Smooth muscle cell (in vitro differentiated cells): Measurements from ENCODE around the gene ATP6V1D. TPM values are rescaled to one million over a fixed set of nuclear protein-coding genes. Genes with fewer than 3 reads are reported as not detected.
A peak's percentile ranks its signal among the peaks of the same experiment; 100 is the strongest.

ENCODE experiments used
- DNase-seq: peaks from one replicate; lab custom pipeline; 2025; ENCODE audit not compliant: unreplicated experiment; lab: John Stamatoyannopoulos, UW
- H2AFZ ChIP-seq: fragments of 200-600 bp; sonication (generic); 2 replicates; pipeline ENCODE4 v1.6.0; 2016; ENCODE audit warnings: antibody characterized with exemption, low read depth, mild to moderate bottlenecking
- H3F3A ChIP-seq: fragments of 200-600 bp; sonication (generic); 2 replicates; pipeline ENCODE4 v1.6.0; 2017; ENCODE audit warnings: antibody characterized with exemption, low read depth
- H3K27ac ChIP-seq: fragments of 200-600 bp; sonication (generic); 2 replicates; pipeline ENCODE4 v1.5.1; 2016; ENCODE audit warnings: low read depth, mild to moderate bottlenecking
- H3K27me3 ChIP-seq: fragments of 200-600 bp; sonication (generic); 2 replicates; pipeline ENCODE4 v1.6.1; 2016; ENCODE audit warnings: low read depth, mild to moderate bottlenecking
- H3K36me3 ChIP-seq: fragments of 200-600 bp; sonication (generic); 2 replicates; pipeline ENCODE4 v1.5.1; 2016; ENCODE audit warnings: low read depth
- H3K4me1 ChIP-seq: fragments of 200-600 bp; sonication (generic); 2 replicates; pipeline ENCODE4 v1.5.1; 2016; ENCODE audit warnings: low read depth
- H3K4me2 ChIP-seq: fragments of 200-600 bp; sonication (generic); 2 replicates; pipeline ENCODE4 v1.6.0; 2016; ENCODE audit warnings: mild to moderate bottlenecking
- H3K4me3 ChIP-seq: fragments of 200-600 bp; sonication (generic); 2 replicates; pipeline ENCODE4 v1.5.1; 2016; ENCODE audit warnings: mild to moderate bottlenecking
- H3K79me2 ChIP-seq: fragments of 200-600 bp; sonication (generic); 2 replicates; pipeline ENCODE4 v1.6.0; 2016; ENCODE audit warnings: low read depth, mild to moderate bottlenecking
- H3K9ac ChIP-seq: fragments of 200-600 bp; sonication (generic); 2 replicates; pipeline ENCODE4 v1.6.0; 2016; ENCODE audit warnings: low read depth
- H3K9me3 ChIP-seq: fragments of 200-600 bp; sonication (generic); replicated peaks from 2 replicates; pipeline ENCODE4 v1.5.1; 2016; ENCODE audit warnings: low read depth
- H4K20me1 ChIP-seq: fragments of 200-600 bp; sonication (generic); 2 replicates; pipeline ENCODE4 v1.6.0; 2016; ENCODE audit warnings: low read depth
- WGBS: methylation state at CpG from one replicate; pipeline ENCODE4 v1.1.7; 2016; ENCODE audit warnings: low lambda C conversion rate; 5-methylcytosine and 5-hydroxymethylcytosine counted together
- polyA plus RNA-seq: library from polyadenylated mRNA; unstranded; fragments of >200 nt; fragmentation: Nextera tagmentation; extraction: Ambion mirVana; gene quantifications from 2 replicates; pipeline ENCODE4 v1.2.1, GENCODE V29; 2016
- total RNA-seq: library from RNA; depleted of rRNA; stranded (reverse); fragments of >200 nt; gene quantifications from 2 replicates; pipeline ENCODE4 v1.2.3, GENCODE V29; 2014
- TF ChIP-seq, protein P1 (sequence below): fragments of 200-600 bp; sonication (generic); IDR thresholded peaks from 2 replicates; pipeline ENCODE4 v1.5.1; 2017; ENCODE audit warnings: borderline replicate concordance, mild to moderate bottlenecking, antibody characterized with exemption; ENCODE audit not compliant: insufficient read depth, poor library complexity, severe bottlenecking

ATP6V1D gene
- total and polyA plus RNA-seq, 2 experiments from 2014 or later, result 95.2 to 119 TPM

DNA sequence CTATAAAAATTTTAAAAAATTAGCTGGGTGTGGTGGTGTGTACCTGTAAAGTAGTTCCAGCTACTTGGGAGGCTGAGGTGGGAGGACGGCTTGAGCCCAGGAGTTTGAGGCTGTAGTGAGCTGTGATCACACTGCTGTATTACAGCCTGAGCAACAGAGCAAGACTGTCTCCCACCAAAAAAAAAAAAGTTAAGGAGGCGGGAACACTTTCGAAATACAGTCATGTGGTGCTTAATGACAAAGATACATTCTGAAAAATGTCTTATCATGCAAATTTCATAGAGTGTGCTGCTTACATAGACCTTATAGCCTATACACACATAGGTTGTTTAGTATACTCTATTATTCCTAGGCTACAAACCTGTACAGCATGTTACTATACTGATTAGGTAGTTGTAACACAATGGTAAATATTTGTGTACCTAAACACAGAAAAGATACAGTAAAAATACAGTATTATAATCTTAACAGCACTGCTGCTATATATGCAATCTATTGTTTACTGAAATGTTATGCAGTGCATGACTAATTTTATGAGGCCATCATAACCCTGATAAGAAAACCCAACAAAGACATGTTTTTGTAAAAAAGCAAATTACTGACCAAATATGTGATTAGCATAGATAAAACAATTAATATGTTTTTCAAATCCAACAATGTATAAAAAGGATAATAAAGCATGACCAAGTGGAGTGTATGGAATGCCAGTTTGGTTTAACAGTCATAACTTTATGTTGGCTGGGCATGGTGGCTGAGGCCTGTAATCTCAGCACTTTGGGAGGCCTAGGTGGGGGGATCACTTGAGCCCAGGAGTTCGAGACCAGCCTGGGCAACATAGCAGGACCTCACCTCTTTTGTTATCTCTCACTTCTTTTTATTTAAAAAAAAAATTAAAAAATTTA lies 11.9 kb upstream of the ATP6V1D start:
- Histone ChIP-seq H3K9ac (no peak overlapping the region), H3K36me3 (peaks cover 41% of the 10 kb centered on the region), H3K4me3 (no peak overlapping the region), H2AFZ (no peak overlapping the region), H4K20me1 (peaks cover 45% of the 10 kb centered on the region), H3F3A (no peaks in the 10 kb centered on the region), H3K27me3 (no peaks in the 10 kb centered on the region), H3K4me2 (no peak overlapping the region), H3K79me2 (peaks cover 28% of the 10 kb centered on the region), H3K9me3 (no peaks in the 10 kb centered on the region), H3K27ac (peak overlapping the region; percentile 43), H3K4me1 (no peaks in the 10 kb centered on the region)
- no peak for DNase-seq
- 97% methylated on average over 4 of the region's 4 CpGs for WGBS
- TF ChIP-seq, protein P1, sequence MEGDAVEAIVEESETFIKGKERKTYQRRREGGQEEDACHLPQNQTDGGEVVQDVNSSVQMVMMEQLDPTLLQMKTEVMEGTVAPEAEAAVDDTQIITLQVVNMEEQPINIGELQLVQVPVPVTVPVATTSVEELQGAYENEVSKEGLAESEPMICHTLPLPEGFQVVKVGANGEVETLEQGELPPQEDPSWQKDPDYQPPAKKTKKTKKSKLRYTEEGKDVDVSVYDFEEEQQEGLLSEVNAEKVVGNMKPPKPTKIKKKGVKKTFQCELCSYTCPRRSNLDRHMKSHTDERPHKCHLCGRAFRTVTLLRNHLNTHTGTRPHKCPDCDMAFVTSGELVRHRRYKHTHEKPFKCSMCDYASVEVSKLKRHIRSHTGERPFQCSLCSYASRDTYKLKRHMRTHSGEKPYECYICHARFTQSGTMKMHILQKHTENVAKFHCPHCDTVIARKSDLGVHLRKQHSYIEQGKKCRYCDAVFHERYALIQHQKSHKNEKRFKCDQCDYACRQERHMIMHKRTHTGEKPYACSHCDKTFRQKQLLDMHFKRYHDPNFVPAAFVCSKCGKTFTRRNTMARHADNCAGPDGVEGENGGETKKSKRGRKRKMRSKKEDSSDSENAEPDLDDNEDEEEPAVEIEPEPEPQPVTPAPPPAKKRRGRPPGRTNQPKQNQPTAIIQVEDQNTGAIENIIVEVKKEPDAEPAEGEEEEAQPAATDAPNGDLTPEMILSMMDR, result no peak

DNA sequence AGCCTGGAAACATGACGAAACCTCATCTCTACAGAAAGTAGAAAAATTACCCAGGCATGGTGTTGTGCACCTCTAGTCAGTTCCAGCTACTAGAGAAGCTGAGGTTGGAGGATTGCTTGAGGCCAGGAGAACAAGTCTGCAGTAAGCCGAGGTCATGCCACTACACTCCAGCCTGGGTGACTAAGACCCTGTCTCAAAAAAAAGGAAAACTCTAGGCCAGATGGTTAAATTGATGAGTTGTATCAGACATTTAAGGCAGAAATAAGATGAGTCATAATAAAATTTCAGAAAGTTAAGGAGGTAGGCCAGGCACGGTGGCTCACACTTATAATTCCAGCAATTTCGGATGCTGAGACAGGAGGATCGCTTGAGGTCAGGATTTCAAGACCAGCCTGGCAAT lies 11.2 kb upstream of the ATP6V1D start:
- Histone ChIP-seq H3K36me3 (peaks cover 38% of the 10 kb centered on the region), H3K9ac (no peak overlapping the region), H3K4me2 (no peak overlapping the region), H3K4me1 (no peaks in the 10 kb centered on the region), H2AFZ (no peak overlapping the region), H3K79me2 (peaks cover 34% of the 10 kb centered on the region), H3F3A (no peaks in the 10 kb centered on the region), H3K27ac (peak overlapping the region; percentile 43), H3K9me3 (no peaks in the 10 kb centered on the region), H3K4me3 (no peak overlapping the region), H3K27me3 (no peaks in the 10 kb centered on the region), H4K20me1 (peaks cover 45% of the 10 kb centered on the region)
- WGBS, result over 99% methylated on average over 5 of the region's 5 CpGs
- TF ChIP-seq, protein P1, result no peak
- DNase-seq, result no peak

DNA sequence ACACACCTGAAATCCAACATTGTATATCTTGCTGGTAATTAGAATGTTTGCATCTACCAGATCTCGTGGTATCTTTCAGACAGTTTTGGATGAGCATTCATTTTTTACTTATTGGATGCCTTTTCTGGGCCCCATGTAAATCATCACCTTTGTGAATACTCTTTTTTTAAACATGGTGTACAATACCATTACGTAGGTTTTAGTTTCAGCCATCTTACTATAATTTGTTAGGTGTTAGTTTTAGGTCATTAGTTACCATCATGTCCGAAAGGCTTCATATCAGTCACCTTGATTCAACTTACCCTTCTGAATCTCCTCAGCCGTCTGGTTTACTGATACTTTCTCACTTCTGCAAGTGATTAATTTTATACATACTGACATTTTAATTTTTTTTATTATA lies 5.9 kb upstream of the ATP6V1D start:
- Histone ChIP-seq H3K9me3 (no peaks in the 10 kb centered on the region), H3K4me2 (no peak overlapping the region), H4K20me1 (peaks cover 50% of the 10 kb centered on the region), H3K79me2 (peaks cover 74% of the 10 kb centered on the region), H3K4me1 (peaks cover 9% of the 10 kb centered on the region), H3K27me3 (no peaks in the 10 kb centered on the region), H3K4me3 (no peak overlapping the region), H3K9ac (no peak overlapping the region), H3K36me3 (peaks cover 24% of the 10 kb centered on the region), H2AFZ (no peak overlapping the region), H3F3A (no peaks in the 10 kb centered on the region), H3K27ac (no peak overlapping the region)
- no peak for DNase-seq
- TF ChIP-seq, protein P1, result no peak
- 97% methylated on average over 4 of the region's 4 CpGs for WGBS
